ENCODE data around the gene AKR1C8. TPM values are rescaled to one million over a fixed set of nuclear protein-coding genes. Genes with fewer than 3 reads are reported as not detected.
A peak's percentile ranks its signal among the peaks of the same experiment; 100 is the strongest.

Gene AKR1C8
- total and polyA plus RNA-seq, 2 of the 13 experiments (the other 11 are each of a cell fraction or from before 2014, with no cell fraction given): 0.12 TPM; not detected in 1

DNA sequence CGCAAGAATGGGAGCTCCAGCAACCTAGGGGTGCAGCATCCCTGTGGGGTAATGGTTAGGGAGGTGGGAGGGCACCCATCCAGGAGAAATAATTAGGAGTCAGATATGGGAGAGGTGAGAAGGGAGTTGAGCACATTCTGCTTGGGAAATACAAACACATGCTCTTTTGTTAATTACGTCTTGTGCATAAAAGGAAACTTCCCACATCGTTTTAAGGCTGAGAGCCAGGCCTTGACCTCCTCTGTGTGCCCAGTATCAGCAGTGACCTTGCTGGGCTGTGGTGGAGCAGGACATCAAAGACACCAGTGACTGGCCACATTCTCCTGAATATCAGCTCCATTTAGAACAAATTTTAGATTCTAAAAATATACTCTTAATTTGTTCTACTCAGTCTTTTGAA lies 34.3 kb upstream of the AKR1C8 start (continued):
- peak; percentile 51; the same call in 1 of the 2 replicates for TF ChIP-seq AHDC1 (CRISPR knock-in tag; IDR thresholded peaks at IDR 0.05; ENCODE audit: borderline replicate concordance)
- TF ChIP-seq NFE2L2 (IDR thresholded peaks at IDR 0.05; ENCODE audit: low read length): 0 out of 2 replicates have a peak, but pooled peaks have one; percentile 5
- peak; percentile 50; the same call in 1 of the 2 replicates for TF ChIP-seq MED13 (CRISPR knock-in tag; IDR thresholded peaks at IDR 0.05)
- TF ChIP-seq ZNF460 (CRISPR knock-in tag; IDR thresholded peaks at IDR 0.05; ENCODE audit: borderline replicate concordance): no peak
- no peak for TF ChIP-seq SOX13 (IDR thresholded peaks at IDR 0.05)
- TF ChIP-seq SOX13 (CRISPR knock-in tag; conservative IDR thresholded peaks at IDR 0.05 in 1 of 2, IDR thresholded peaks at IDR 0.05 in 1 of 2): peak in 1 of 2 experiments; percentile 80; a peak in 1 of 4 replicates
- no peak for TF ChIP-seq PHF5A (CRISPR knock-in tag; IDR thresholded peaks at IDR 0.05; ENCODE audit: low read depth, unreplicated experiment)
- TF ChIP-seq ZMYM2 (CRISPR knock-in tag; IDR thresholded peaks at IDR 0.05): peak; percentile 45; the same call in 1 of the 2 replicates
- TF ChIP-seq, protein P1, sequence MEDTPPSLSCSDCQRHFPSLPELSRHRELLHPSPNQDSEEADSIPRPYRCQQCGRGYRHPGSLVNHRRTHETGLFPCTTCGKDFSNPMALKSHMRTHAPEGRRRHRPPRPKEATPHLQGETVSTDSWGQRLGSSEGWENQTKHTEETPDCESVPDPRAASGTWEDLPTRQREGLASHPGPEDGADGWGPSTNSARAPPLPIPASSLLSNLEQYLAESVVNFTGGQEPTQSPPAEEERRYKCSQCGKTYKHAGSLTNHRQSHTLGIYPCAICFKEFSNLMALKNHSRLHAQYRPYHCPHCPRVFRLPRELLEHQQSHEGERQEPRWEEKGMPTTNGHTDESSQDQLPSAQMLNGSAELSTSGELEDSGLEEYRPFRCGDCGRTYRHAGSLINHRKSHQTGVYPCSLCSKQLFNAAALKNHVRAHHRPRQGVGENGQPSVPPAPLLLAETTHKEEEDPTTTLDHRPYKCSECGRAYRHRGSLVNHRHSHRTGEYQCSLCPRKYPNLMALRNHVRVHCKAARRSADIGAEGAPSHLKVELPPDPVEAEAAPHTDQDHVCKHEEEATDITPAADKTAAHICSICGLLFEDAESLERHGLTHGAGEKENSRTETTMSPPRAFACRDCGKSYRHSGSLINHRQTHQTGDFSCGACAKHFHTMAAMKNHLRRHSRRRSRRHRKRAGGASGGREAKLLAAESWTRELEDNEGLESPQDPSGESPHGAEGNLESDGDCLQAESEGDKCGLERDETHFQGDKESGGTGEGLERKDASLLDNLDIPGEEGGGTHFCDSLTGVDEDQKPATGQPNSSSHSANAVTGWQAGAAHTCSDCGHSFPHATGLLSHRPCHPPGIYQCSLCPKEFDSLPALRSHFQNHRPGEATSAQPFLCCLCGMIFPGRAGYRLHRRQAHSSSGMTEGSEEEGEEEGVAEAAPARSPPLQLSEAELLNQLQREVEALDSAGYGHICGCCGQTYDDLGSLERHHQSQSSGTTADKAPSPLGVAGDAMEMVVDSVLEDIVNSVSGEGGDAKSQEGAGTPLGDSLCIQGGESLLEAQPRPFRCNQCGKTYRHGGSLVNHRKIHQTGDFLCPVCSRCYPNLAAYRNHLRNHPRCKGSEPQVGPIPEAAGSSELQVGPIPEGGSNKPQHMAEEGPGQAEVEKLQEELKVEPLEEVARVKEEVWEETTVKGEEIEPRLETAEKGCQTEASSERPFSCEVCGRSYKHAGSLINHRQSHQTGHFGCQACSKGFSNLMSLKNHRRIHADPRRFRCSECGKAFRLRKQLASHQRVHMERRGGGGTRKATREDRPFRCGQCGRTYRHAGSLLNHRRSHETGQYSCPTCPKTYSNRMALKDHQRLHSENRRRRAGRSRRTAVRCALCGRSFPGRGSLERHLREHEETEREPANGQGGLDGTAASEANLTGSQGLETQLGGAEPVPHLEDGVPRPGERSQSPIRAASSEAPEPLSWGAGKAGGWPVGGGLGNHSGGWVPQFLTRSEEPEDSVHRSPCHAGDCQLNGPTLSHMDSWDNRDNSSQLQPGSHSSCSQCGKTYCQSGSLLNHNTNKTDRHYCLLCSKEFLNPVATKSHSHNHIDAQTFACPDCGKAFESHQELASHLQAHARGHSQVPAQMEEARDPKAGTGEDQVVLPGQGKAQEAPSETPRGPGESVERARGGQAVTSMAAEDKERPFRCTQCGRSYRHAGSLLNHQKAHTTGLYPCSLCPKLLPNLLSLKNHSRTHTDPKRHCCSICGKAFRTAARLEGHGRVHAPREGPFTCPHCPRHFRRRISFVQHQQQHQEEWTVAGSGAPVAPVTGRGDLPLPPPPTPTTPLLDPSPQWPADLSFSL (CRISPR knock-in tag; IDR thresholded peaks at IDR 0.05): no peak
- TF ChIP-seq GABPB1 (CRISPR knock-in tag; IDR thresholded peaks at IDR 0.05): no peak
- TF ChIP-seq SOX6 (IDR thresholded peaks at IDR 0.05): no peak
- peak; percentile 73 for TF ChIP-seq SOX6 (CRISPR knock-in tag; IDR thresholded peaks at IDR 0.05)
- TF ChIP-seq ZNF772 (CRISPR knock-in tag; IDR thresholded peaks at IDR 0.05): no peak
- TF ChIP-seq TCF7 (IDR thresholded peaks at IDR 0.05; ENCODE audit: low read depth): peak; percentile 84
- TF ChIP-seq NR2C2 (CRISPR knock-in tag; IDR thresholded peaks at IDR 0.05; ENCODE audit: borderline replicate concordance): peak; percentile 68
- TF ChIP-seq NFE2L1 (CRISPR knock-in tag; IDR thresholded peaks at IDR 0.05; ENCODE audit: borderline replicate concordance): no peak
- TF ChIP-seq SOX5 (CRISPR knock-in tag; IDR thresholded peaks at IDR 0.05; ENCODE audit: borderline replicate concordance): peak; percentile 61; the same call in 1 of the 2 replicates
- peak; percentile 56 for TF ChIP-seq FOXA3 (CRISPR knock-in tag; IDR thresholded peaks at IDR 0.05)
- no peak for TF ChIP-seq MXD4 (CRISPR knock-in tag; IDR thresholded peaks at IDR 0.05)
- TF ChIP-seq NR2F2 (IDR thresholded peaks at IDR 0.05; ENCODE audit: borderline replicate concordance, low read depth): peak; percentile 84
- TF ChIP-seq NFIC (IDR thresholded peaks at IDR 0.05; ENCODE audit: low read length): peak; percentile 54; the same call in 1 of the 2 replicates

All from HepG2 (cell line).